Transverse colon (tissue), 4 donors: ENCODE data around the gene ZFYVE21. TPM values are rescaled to one million over a fixed set of nuclear protein-coding genes. Genes with fewer than 3 reads are reported as not detected.

ENCODE experiments used
- DNase-seq: peaks from one replicate; pipeline ENCODE4 v3.0.0-alpha.2; 2019
- H3K27ac ChIP-seq, 4 donors: fragments of 200-600 bp; sonication (generic); 2 replicates each; pipeline ENCODE4 v1.5.1; 2016 to 2018; ENCODE audit warnings: inconsistent platforms in 4 of 4
- H3K27me3 ChIP-seq: fragments of 200-600 bp; sonication (generic); 2 replicates; pipeline ENCODE4 v1.5.1; 2017; ENCODE audit warnings: inconsistent platforms
- H3K36me3 ChIP-seq, 4 donors: fragments of 200-600 bp; sonication (generic); 2 replicates each; pipeline ENCODE4 v1.5.1; 2017 to 2019; ENCODE audit warnings: inconsistent platforms in 4 of 4
- H3K4me1 ChIP-seq, 4 donors: fragments of 200-600 bp; sonication (generic); 2 replicates each; pipeline ENCODE4 v1.5.1; 2017 to 2020; ENCODE audit warnings: inconsistent platforms in 4 of 4
- H3K4me3 ChIP-seq, 4 donors: fragments of 200-600 bp; sonication (generic); 1 replicate in 1 of 4; 2 replicates in 3 of 4; pipeline versions ENCODE4 v1.5.1 to v1.6.1; 2017 to 2019; ENCODE audit warnings: inconsistent platforms in 4 of 4
- H3K9me3 ChIP-seq, 2 donors: fragments of 200-600 bp; sonication (generic); 2 replicates each; pipeline ENCODE4 v1.5.1; 2017 to 2019; ENCODE audit warnings: inconsistent platforms in 2 of 2
- CTCF ChIP-seq, 5 experiments: fragments of 200-600 bp in 3 of 5; fragments of 450-650 bp in 2 of 5; sonication (generic) in 3 of 5; IDR thresholded peaks; 1 replicate in 2 of 5; 2 replicates in 3 of 5; pipeline ENCODE4 v1.5.1; 2016 to 2017; ENCODE audit warnings: antibody characterized with exemption in 5 of 5, inconsistent platforms in 3 of 5, mild to moderate bottlenecking in 2 of 5, moderate library complexity in 1 of 5
- EP300 ChIP-seq: sonication (generic); formaldehyde crosslinking; IDR thresholded peaks from one replicate; pipeline ENCODE4 v1.6.1; 2017; ENCODE audit warnings: antibody characterized with exemption, low read depth
- POLR2A ChIP-seq: fragments of 450-650 bp; IDR thresholded peaks from one replicate; pipeline ENCODE4 v1.6.1; 2016; ENCODE audit warnings: antibody characterized with exemption, mild to moderate bottlenecking, moderate library complexity
- POLR2AphosphoS5 ChIP-seq, 3 donors: sonication (generic); formaldehyde crosslinking; IDR thresholded peaks; one replicate each; pipeline ENCODE4 v1.6.1; 2016; ENCODE audit warnings: antibody characterized with exemption in 3 of 3
- WGBS, 2 donors: methylation state at CpG; one replicate each; pipeline ENCODE4 v1.1.5; 2018; ENCODE audit warnings: low coverage in 1 of 2; 5-methylcytosine and 5-hydroxymethylcytosine counted together
- in situ Hi-C, 4 donors: fragments of 200-750 bp; cut with MboI; loops; one replicate each; pipeline versions ENCODE4 v1.15.0 to v1.15.1; 2017; ENCODE audit warnings: low sequenced_read_pairs in 3 of 4, low pct_ligation_motif_present in 1 of 4, low pct_unique_long_range_greater_than_20kb in 1 of 4
- intact Hi-C: fragments of 100-400 bp; cut with DNase I; formaldehyde crosslinking; loops from one replicate; pipeline ENCODE4 v1.15.1; 2023; ENCODE audit warnings: low total_unique reads
- total RNA-seq, 4 donors: library from RNA; depleted of rRNA; stranded (reverse); fragments of >200 nt; gene quantifications; one replicate each; pipeline ENCODE4 v1.1.0, GENCODE V29; 2016

ZFYVE21 gene
- total RNA-seq, 4 donors from 2014 or later: 90.2 to 214 (median 137) TPM

- peaks cover 0 to 13% (median 6%) of the 10 kb centered on the region in 4 donors for H3K4me1 ChIP-seq
- no peak overlapping the region for H3K4me3 ChIP-seq
- WGBS, 2 donors: 95% methylated on average over 15 of the region's 15 CpGs; no CpG with 5 or more reads in 1 of the 2 donors
- intact Hi-C loops: no loop called here
- no peak overlapping the region for H3K27ac ChIP-seq
- H3K9me3 ChIP-seq: no peaks in the 10 kb centered on the region
- in situ Hi-C loops: no loop called here
- H3K36me3 ChIP-seq: peaks cover 0 to 32% (median 10%) of the 10 kb centered on the region in 4 donors
- TF ChIP-seq CTCF (IDR thresholded peaks at IDR 0.05): no peak
- TF ChIP-seq EP300: no peak
- no peak for TF ChIP-seq POLR2A
- TF ChIP-seq POLR2AphosphoS5 (IDR thresholded peaks at IDR 0.05): no peak
- no peaks in the 10 kb centered on the region for H3K27me3 ChIP-seq
- DNase-seq: no peak
Observed at GRCh38 chr14:103730490-103731035, 15.0 kb downstream of the ZFYVE21 start.

GRCh38 chr14:103731481-103731880 lies 15.9 kb downstream of the ZFYVE21 start:
- intact Hi-C loops: no loop called here
- WGBS, 2 donors: 92% methylated on average over 15 of the region's 15 CpGs; no CpG with 5 or more reads in 1 of the 2 donors
- Histone ChIP-seq H3K9me3 (no peaks in the 10 kb centered on the region), H3K27ac (no peak overlapping the region), H3K4me3 (no peak overlapping the region), H3K27me3 (no peaks in the 10 kb centered on the region), H3K4me1 (peaks cover 0 to 20% (median 9%) of the 10 kb centered on the region in 4 donors), H3K36me3 (peaks cover 0 to 32% (median 6%) of the 10 kb centered on the region in 4 donors)
- no peak for DNase-seq
- in situ Hi-C loops: no loop called here
- no peak for TF ChIP-seq POLR2A
- TF ChIP-seq POLR2AphosphoS5 (IDR thresholded peaks at IDR 0.05): no peak

GRCh38 chr14:103731916-103732867 lies 16.6 kb downstream of the ZFYVE21 start:
- DNase-seq: no peak
- Histone ChIP-seq H3K4me1 (peaks cover 0 to 21% (median 9%) of the 10 kb centered on the region in 4 donors), H3K27me3 (no peaks in the 10 kb centered on the region), H3K4me3 (no peak overlapping the region), H3K9me3 (no peaks in the 10 kb centered on the region), H3K36me3 (peaks cover 0 to 32% (median 6%) of the 10 kb centered on the region in 4 donors), H3K27ac (no peak overlapping the region)
- TF ChIP-seq EP300 (no peak), POLR2AphosphoS5 (IDR thresholded peaks at IDR 0.05) (no peak), CTCF (IDR thresholded peaks at IDR 0.05) (no peak), POLR2A (no peak)
- intact Hi-C loops (no loop called here), in situ Hi-C loops (no loop called here)
- WGBS, 2 donors: 88% methylated on average over 23 of the region's 24 CpGs; no CpG with 5 or more reads in 1 of the 2 donors

- Histone ChIP-seq H3K4me3 (no peak overlapping the region), H3K4me1 (peaks cover 0 to 12% (median 4%) of the 10 kb centered on the region in 4 donors), H3K27me3 (no peaks in the 10 kb centered on the region), H3K36me3 (peaks cover 0 to 35% (median 6%) of the 10 kb centered on the region in 4 donors), H3K9me3 (no peaks in the 10 kb centered on the region), H3K27ac (no peak overlapping the region)
- no peak for TF ChIP-seq CTCF (IDR thresholded peaks at IDR 0.05)
- no peak for TF ChIP-seq POLR2AphosphoS5 (IDR thresholded peaks at IDR 0.05)
- no peak for TF ChIP-seq POLR2A
- TF ChIP-seq EP300: no peak
- DNase-seq: no peak
- in situ Hi-C loops (no loop called here), intact Hi-C loops (no loop called here)
- 86 to 87% methylated on average over 4 to 9 of the region's 9 CpGs for WGBS, 2 donors
Observed at GRCh38 chr14:103732868-103733620, 17.4 kb downstream of the ZFYVE21 start.
